K562 (cell line): ENCODE data around the gene ZNF467. TPM values are rescaled to one million over a fixed set of nuclear protein-coding genes. Genes with fewer than 3 reads are reported as not detected.

ENCODE experiments used
- GABPB1 ChIP-seq: sonication (generic); formaldehyde crosslinking; IDR thresholded peaks from 2 replicates; pipeline ENCODE4 v1.8.0; 2022; ENCODE audit warnings: mild to moderate bottlenecking, missing genetic modification reagents
- HMGXB4 ChIP-seq: sonication (generic); formaldehyde crosslinking; IDR thresholded peaks from 2 replicates; pipeline ENCODE4 v1.8.1; 2023; ENCODE audit warnings: mild to moderate bottlenecking, missing genetic modification reagents
- MITF ChIP-seq: IDR thresholded peaks from 2 replicates; pipeline ENCODE4 v1.6.1; 2014; ENCODE audit warnings: antibody characterized with exemption
- MTA1 ChIP-seq: fragments of 450-650 bp; IDR thresholded peaks from 2 replicates; pipeline ENCODE4 v1.6.1; 2017; ENCODE audit warnings: borderline replicate concordance
- MYNN ChIP-seq, 2 experiments: sonication (generic); formaldehyde crosslinking in 1 of 2; IDR thresholded peaks; 2 replicates each; pipeline versions ENCODE4 v1.5.0 to v1.6.1; 2016 to 2020; ENCODE audit warnings: antibody characterized with exemption in 1 of 2, missing genetic modification reagents in 1 of 2
- POLR2AphosphoS2 ChIP-seq: IDR thresholded peaks from 2 replicates; pipeline ENCODE4 v1.6.1; 2012; ENCODE audit warnings: low read length, improper control_type of control experiment
- POLR2G ChIP-seq: fragments of 200-400 bp; formaldehyde crosslinking; IDR thresholded peaks from 2 replicates; pipeline ENCODE4 v1.6.1; 2017; ENCODE audit warnings: low read depth, mild to moderate bottlenecking, antibody characterized with exemption, low read length, moderate library complexity
- PRDM10 ChIP-seq: fragments of 450-650 bp; IDR thresholded peaks from 2 replicates; pipeline ENCODE4 v1.6.1; 2018; ENCODE audit not compliant: partially characterized antibody
- PTTG1 ChIP-seq: fragments of 450-650 bp; IDR thresholded peaks from 2 replicates; pipeline ENCODE4 v1.6.1; 2016; ENCODE audit warnings: low read depth, mild to moderate bottlenecking, missing genetic modification characterization, missing compliant biosample characterization
- RBM22 ChIP-seq: fragments of 200-400 bp; formaldehyde crosslinking; IDR thresholded peaks from 2 replicates; pipeline ENCODE4 v1.6.1; 2018; ENCODE audit warnings: low read length, low read depth; ENCODE audit not compliant: poor library complexity, severe bottlenecking
- SNIP1 ChIP-seq: fragments of 450-650 bp; IDR thresholded peaks from 2 replicates; pipeline ENCODE4 v1.7.1; 2017; ENCODE audit warnings: low read depth, mild to moderate bottlenecking
- UBTF ChIP-seq, 2 experiments: IDR thresholded peaks; 2 replicates each; pipeline ENCODE4 v1.6.1; 2012; ENCODE audit warnings: improper control_type of control experiment in 2 of 2, low read depth in 2 of 2, low read length in 2 of 2, borderline replicate concordance in 1 of 2
- ZFP30 ChIP-seq: fragments of 250-450 bp; sonication (Bioruptor Pico); IDR thresholded peaks from 2 replicates; pipeline ENCODE4 v1.8.0; 2022; ENCODE audit warnings: moderate library complexity, mild to moderate bottlenecking, inconsistent platforms, borderline replicate concordance
- ZNF263 ChIP-seq: sonication (generic); formaldehyde crosslinking; IDR thresholded peaks from 2 replicates; pipeline ENCODE4 v1.8.0; 2022; ENCODE audit warnings: mild to moderate bottlenecking, missing genetic modification reagents, borderline replicate concordance
- polyA plus RNA-seq, 8 experiments: library from polyadenylated mRNA; depleted of rRNA in 4 of 8; stranded (reverse) in 5 of 8; unstranded in 3 of 8; fragments of >200 nt; fragmentation: Nextera tagmentation in 2 of 8; fragmentation: Illumina TruSeq in 1 of 8; extraction: Ambion mirVana in 2 of 8; extraction: Trizol in 1 of 8; gene quantifications; 2 replicates each; pipeline versions ENCODE4 v1.2.1 to v1.2.3, GENCODE V29; 2011 to 2014; ENCODE audit warnings: inconsistent platforms in 1 of 8, missing spikeins in 1 of 8
- total RNA-seq, 7 experiments: library from RNA; depleted of rRNA in 6 of 7; stranded (reverse); fragments of >200 nt in 6 of 7; fragmentation: Illumina TruSeq in 2 of 7; extraction: Trizol in 2 of 7; gene quantifications; 2 replicates each; pipeline versions ENCODE4 v1.2.1 to v1.2.3, GENCODE V29; 2011 to 2021; ENCODE audit warnings: low replicate concordance in 1 of 7

Gene ZNF467
- total and polyA plus RNA-seq, 9 of the 15 experiments (the other 6 are each of a cell fraction or from before 2014, with no cell fraction given) = 0.32 to 14.2 (median 1.7) TPM

- no peak for TF ChIP-seq HMGXB4 (CRISPR knock-in tag)
- TF ChIP-seq MITF = no peak
- TF ChIP-seq RBM22 = no peak
- no peak for TF ChIP-seq GABPB1 (CRISPR knock-in tag)
- TF ChIP-seq MYNN (IDR thresholded peaks at IDR 0.05) = no peak
- TF ChIP-seq MYNN (CRISPR knock-in tag; IDR thresholded peaks at IDR 0.05) = no peak
- TF ChIP-seq POLR2G = 0 out of 2 replicates have a peak, but pooled peaks have one; percentile 8
- TF ChIP-seq ZNF263 = no peak
- no peak for TF ChIP-seq PRDM10
- TF ChIP-seq POLR2AphosphoS2 = no peak
- no peak for TF ChIP-seq SNIP1
- no peak for TF ChIP-seq MTA1
- TF ChIP-seq UBTF (IDR thresholded peaks at IDR 0.05; ENCODE audit: borderline replicate concordance in 1 of 2, low read depth in 2 of 2, low read length in 2 of 2) = no peak
- no peak for TF ChIP-seq PTTG1 (tag)
- no peak for TF ChIP-seq ZFP30 (CRISPR knock-in tag)
These were observed 52.2 kb downstream of the ZNF467 start (continued) for GRCh38 chr7:149721084-149721601.
